Skeletal muscle satellite cell (primary cell): ENCODE measurements around the gene PEX11A.
"Not testable (repeated sequence)": the region's sequence is repeated elsewhere in the genome, so short reads cannot be mapped to it uniquely, and the experiment has no call there.

Experiments
- H3K27me3 ChIP-seq: 2 replicates; pipeline ENCODE4 v1.7.0; 2013; ENCODE audit warnings: low read length; ENCODE audit not compliant: control insufficient read depth, insufficient read depth
- H3K36me3 ChIP-seq: 2 replicates; pipeline ENCODE4 v1.7.0; 2013; ENCODE audit warnings: mild to moderate bottlenecking, control low read depth, low read length; ENCODE audit not compliant: insufficient read depth
- H3K4me1 ChIP-seq: 2 replicates; pipeline ENCODE4 v1.7.0; 2013; ENCODE audit warnings: low read length; ENCODE audit not compliant: control insufficient read depth, insufficient read depth
- H3K4me2 ChIP-seq: 2 replicates; pipeline ENCODE4 v1.7.0; 2013; ENCODE audit warnings: mild to moderate bottlenecking, low read length
- H3K4me3 ChIP-seq: 2 replicates; pipeline ENCODE4 v1.7.0; 2013; ENCODE audit warnings: low read length
- H3K9ac ChIP-seq: 2 replicates; pipeline ENCODE4 v1.7.0; 2013; ENCODE audit warnings: mild to moderate bottlenecking, low read depth, low read length, moderate library complexity
- H3K9me3 ChIP-seq: replicated peaks from 2 replicates; pipeline ENCODE4 v1.7.0; 2013; ENCODE audit warnings: mild to moderate bottlenecking, control low read depth, low read length

Gene PEX11A

DNA sequence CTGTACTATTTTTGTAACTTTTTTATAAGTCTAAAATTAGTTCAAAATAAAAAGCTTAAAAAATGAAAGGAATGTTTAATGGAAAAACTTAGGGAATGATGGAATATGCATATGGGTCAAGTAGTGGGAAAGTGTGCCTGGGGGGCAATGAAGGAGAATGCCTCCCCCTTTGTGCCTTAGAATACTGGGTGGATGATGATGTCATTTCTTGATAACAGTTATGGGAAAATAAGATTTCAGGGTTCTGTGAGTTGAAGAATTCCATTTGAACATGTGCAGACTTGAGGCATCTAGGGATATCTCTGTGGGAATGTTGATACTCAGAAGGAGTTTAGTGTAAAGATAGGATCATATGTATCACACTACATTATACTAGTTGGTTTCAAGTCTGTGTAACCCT lies 13.9 kb upstream of the PEX11A start:
- Histone ChIP-seq H3K9me3 (no peaks in the 10 kb centered on the region), H3K36me3 (no peaks in the 10 kb centered on the region)

DNA sequence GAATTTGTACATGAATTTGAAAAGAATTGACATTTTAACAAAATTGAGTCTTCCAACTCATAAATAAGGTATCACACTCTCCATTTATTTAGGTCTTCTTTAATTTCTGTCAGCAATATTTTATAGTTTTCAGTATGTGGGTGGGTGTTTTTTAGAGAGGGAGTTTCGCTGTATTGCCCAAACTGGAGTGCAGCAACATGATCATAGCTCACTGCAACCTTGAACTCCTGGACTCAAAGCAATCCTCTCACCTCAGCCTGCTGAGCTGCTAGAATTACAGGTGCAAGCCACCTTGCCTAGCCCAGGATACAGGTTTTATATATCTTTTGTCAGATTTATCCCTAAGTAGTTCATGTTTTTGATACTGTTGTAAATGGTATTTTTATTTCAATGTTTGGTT lies 4.6 kb upstream of the PEX11A start:
- no peak overlapping the region for H3K4me3 ChIP-seq
- H3K4me1 ChIP-seq = no peaks in the 10 kb centered on the region
- peaks cover 29% of the 10 kb centered on the region for H3K27me3 ChIP-seq
- H3K9me3 ChIP-seq = no peaks in the 10 kb centered on the region
- H3K9ac ChIP-seq = no peak overlapping the region
- no peak overlapping the region for H3K4me2 ChIP-seq
- no peaks in the 10 kb centered on the region for H3K36me3 ChIP-seq

More for the DNA sequence above, 13.9 kb upstream of the PEX11A start:
- Histone ChIP-seq H3K27me3 (peaks cover 74% of the 10 kb centered on the region), H3K4me3 (no peak overlapping the region), H3K9ac (no peak overlapping the region), H3K4me1 (no peaks in the 10 kb centered on the region), H3K4me2 (no peak overlapping the region)

DNA sequence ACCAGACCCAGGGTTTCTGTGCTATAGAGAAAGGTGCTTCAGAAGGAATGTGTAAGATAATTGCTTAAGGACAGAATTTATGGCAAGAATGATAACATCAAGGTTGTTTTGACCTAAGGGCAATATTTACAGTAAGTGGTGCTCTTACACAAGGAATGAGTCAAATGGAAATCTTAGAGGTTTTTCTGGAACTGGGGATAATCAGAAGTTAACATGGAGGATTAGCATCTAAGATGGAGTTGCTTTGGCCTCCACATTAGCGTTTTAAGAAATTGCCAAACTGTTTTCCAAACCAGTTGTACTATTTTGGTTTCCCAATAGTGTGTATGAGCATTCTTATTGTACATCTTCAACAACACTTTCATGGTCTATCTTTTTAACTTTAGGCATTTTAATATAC lies 3.1 kb upstream of the PEX11A start:
- Histone ChIP-seq H3K4me1 (no peaks in the 10 kb centered on the region), H3K4me3 (no peak overlapping the region), H3K9me3 (no peaks in the 10 kb centered on the region), H3K36me3 (no peaks in the 10 kb centered on the region), H3K27me3 (peaks cover 16% of the 10 kb centered on the region), H3K4me2 (no peak overlapping the region), H3K9ac (no peak overlapping the region)

DNA sequence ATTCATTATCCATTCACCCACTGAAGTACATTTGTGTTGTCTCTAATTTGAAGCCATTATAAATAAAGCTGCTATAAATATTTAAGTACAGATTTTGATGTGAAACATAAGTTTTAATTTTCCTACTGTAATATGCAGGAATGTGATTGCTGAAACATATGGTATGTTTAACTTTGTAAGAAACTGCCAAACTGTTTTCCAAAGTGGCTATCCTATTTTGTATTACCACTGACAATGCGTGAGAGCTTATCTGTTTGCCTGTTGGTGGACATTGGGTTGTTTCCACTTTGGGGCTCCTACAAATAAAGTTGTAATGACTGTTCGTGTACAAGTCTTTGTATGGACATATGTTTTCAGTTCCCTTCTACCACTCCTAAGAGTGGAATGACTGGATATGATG lies 2.5 kb upstream of the PEX11A start:
- H3K4me1 ChIP-seq = no peaks in the 10 kb centered on the region
- no peak overlapping the region for H3K4me2 ChIP-seq
- H3K36me3 ChIP-seq = no peaks in the 10 kb centered on the region
- peaks cover 12% of the 10 kb centered on the region for H3K27me3 ChIP-seq
- no peak overlapping the region for H3K9ac ChIP-seq
- no peaks in the 10 kb centered on the region for H3K9me3 ChIP-seq
- H3K4me3 ChIP-seq = no peak overlapping the region

DNA sequence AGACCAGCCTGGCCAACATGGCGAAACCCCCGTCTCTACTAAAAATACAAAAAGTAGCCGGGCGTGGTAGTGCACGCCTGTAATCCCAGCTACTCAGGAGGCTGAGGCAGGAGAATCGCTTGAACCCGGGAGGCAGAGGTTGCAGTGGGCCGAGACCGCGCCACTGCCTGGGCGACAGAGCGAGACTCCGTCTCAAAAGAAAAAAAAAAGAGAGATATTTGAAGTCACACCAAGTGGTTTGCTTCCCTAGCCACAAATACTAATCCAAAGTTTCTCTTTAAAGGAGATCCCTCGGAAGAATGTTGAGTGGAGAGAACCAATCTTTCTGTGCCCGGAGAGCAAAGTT lies 651 bp downstream of the PEX11A start:
- Histone ChIP-seq H3K4me2 (peak overlapping the region; percentile 95), H3K4me3 (peak overlapping the region; percentile 93), H3K9ac (peak overlapping the region; percentile 70)
- H3K4me1 ChIP-seq, H3K27me3 ChIP-seq, H3K36me3 ChIP-seq, H3K9me3 ChIP-seq: not testable (repeated sequence)

DNA sequence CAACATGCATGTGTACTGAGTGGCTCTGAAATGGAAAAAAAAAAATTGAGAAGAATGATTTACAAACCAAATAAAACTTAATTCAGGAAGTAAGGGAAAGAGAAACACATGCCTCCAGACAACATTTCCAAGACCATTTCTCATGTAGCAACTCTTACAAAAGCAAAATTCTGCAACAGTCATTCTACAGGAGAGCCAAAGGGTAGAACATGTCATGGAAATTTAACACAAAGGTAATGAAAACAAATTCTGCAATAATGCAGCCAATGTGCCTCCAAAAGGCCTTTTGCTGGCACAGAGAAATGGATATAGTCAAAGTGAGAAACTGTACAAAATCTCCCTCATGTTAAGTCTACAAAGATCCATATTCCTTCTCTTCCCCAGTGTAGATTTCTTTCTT lies 4.0 kb downstream of the PEX11A start:
- no peak overlapping the region for H3K9ac ChIP-seq
- H3K27me3 ChIP-seq = no peaks in the 10 kb centered on the region
- H3K9me3 ChIP-seq = no peaks in the 10 kb centered on the region
- peaks cover 4% of the 10 kb centered on the region for H3K36me3 ChIP-seq
- H3K4me1 ChIP-seq = no peaks in the 10 kb centered on the region
- no peak overlapping the region for H3K4me2 ChIP-seq
- H3K4me3 ChIP-seq = no peak overlapping the region

DNA sequence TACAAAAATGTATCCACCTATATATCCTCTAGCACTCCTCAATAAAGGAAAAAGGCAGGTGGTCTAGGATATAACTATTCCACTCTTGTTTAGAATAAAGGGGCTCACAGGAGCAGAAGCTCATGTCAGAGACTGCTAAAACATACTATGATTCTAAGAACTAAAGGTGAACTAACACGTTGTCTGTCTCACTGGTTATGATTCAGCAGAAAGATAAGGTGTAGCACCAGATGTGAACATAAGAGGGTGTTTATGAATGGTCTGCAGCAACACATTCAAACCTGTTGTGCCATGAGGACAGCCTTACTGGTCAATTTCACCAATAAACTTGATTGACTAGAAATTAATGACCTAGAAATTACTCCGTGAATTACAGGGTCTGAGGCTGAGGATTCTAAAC lies 4.6 kb downstream of the PEX11A start:
- Histone ChIP-seq H3K36me3 (peaks cover 4% of the 10 kb centered on the region), H3K4me1 (peaks cover 4% of the 10 kb centered on the region), H3K9me3 (no peaks in the 10 kb centered on the region), H3K27me3 (no peaks in the 10 kb centered on the region), H3K4me3 (no peak overlapping the region), H3K9ac (no peak overlapping the region), H3K4me2 (no peak overlapping the region)

DNA sequence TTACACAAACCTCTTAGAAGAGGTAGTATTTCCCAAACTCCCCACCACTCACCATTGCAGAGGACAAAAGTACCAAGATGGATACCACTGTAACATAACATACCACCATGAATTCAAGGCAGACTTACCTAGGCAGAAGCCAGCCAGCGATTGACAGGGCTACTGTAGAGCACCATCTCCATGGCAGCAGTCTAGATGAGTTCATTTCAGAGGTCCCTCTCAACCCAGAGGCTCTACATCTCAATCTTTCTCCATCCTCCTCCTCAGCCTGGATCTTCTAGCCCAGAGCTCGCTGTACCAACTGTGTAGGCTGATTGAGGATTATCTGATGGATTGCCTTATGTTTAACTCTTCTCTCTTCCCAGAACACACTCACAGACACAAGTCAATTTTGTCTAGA lies 9.4 kb downstream of the PEX11A start:
- Histone ChIP-seq H3K27me3 (no peaks in the 10 kb centered on the region), H3K9me3 (no peaks in the 10 kb centered on the region), H3K4me1 (peaks cover 21% of the 10 kb centered on the region), H3K4me3 (no peak overlapping the region), H3K9ac (no peak overlapping the region), H3K4me2 (no peak overlapping the region), H3K36me3 (peaks cover 4% of the 10 kb centered on the region)

DNA sequence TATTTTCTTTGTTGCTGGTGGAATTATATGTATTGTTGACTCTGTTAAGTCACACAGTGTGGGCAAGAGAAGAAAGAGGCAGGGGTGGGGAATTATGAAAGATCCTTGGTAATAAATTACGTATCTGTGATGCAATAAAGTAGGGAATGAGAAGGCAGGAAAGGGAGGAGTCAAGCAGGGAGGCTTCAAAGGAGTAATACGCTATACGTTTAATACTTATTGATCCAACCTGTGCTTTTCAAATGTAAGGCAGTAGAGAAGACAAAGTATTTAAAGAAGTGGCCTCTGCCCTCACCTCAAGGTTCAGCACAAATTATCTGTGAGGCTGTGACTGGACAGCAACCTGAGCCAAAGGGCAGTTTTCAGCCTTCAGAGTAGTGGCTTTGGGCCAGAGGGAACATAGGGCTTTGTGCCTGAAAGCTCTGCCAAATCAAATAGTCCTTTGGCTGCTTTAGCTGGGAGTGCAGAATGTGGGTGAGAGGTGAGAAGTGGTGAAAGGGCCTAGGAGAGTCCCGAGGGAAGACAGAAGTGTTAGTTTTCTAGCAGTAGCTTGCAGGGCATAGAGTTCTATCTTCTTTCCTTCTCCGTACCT lies 10.2 kb downstream of the PEX11A start:
- no peak overlapping the region for H3K4me3 ChIP-seq

DNA sequence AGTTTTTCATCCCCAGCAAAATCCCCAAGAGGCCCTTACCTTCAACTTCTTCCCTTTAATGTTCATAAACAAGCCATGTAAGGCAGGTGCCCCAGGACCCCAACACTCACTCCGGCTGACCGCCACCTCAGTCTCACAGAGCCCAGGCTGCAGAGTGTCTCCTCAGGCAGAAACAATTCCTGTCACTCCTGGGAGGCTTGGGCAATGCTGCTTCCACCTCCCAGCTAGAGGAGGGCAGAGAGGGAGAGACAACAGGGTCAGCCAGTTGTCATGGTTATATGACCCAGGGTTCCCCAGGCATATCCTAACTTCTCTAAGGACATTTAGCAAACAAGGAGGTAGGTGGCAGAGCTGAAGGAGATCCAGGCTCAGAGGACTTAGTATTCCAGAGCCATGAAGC lies 11.3 kb downstream of the PEX11A start, which contains the start of gene PLIN1:
TSS of gene PLIN1 (minus strand) at position 156 of the 400 bp plus-strand sequence. CDS start 1,878 bp downstream, outside the sequence.
- Histone ChIP-seq H3K9ac (no peak within 1 kb of the TSS), H3K4me1 (peaks cover 21% of the 10 kb centered on the region), H3K27me3 (no peaks in the 10 kb centered on the region), H3K9me3 (no peaks in the 10 kb centered on the region), H3K36me3 (peaks cover 4% of the 10 kb centered on the region), H3K4me3 (no peak within 1 kb of the TSS), H3K4me2 (peak within 1 kb of the TSS; percentile 56)

More for the DNA sequence above, 10.2 kb downstream of the PEX11A start:
- Histone ChIP-seq H3K9me3 (no peaks in the 10 kb centered on the region), H3K27me3 (no peaks in the 10 kb centered on the region), H3K4me2 (peak overlapping the region; percentile 56), H3K4me1 (peaks cover 21% of the 10 kb centered on the region), H3K36me3 (peaks cover 4% of the 10 kb centered on the region), H3K9ac (no peak overlapping the region)

DNA sequence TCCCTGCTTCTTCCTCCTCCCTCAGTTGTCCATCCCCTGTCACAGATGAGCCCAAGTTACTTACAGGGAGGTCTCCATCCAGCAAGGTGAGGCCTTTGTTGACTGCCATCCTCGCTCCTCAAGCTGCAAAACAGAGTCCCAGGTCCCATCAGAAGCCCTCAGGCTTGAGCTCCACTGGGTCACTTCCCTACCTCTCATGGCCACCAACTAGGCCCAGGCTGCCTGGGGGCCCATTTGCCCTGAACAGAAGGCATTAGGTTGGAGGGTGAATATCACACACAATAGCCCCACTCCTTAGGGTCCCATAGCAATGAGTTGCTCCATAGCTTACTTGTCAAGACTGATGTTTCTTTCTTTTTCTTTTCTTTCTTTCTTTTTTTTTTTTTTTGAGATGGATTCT lies 13.2 kb downstream of the PEX11A start:
- Histone ChIP-seq H3K4me1 (peaks cover 23% of the 10 kb centered on the region), H3K27me3 (no peaks in the 10 kb centered on the region), H3K9ac (no peak overlapping the region), H3K36me3 (no peaks in the 10 kb centered on the region), H3K4me2 (no peak overlapping the region), H3K9me3 (no peaks in the 10 kb centered on the region), H3K4me3 (no peak overlapping the region)

DNA sequence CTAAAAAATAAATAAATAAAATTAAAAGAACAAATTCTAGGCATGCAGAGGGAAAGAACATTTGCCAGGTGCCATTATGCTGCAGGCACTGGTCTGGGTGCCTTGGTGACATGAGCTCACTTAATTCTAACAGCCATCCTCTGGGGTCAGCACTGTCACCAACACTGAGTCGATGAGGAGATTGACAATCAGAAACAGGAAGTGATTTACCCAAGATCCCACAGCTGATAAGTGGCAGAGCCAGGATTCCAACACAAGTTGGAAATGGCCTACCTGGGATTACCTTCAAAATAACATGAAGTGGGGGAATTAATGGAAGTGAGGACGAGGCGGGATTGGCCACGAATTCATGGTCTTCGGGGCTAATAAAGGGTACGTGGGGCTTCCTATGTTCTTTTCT lies 14.9 kb downstream of the PEX11A start:
- H3K9ac ChIP-seq = no peak overlapping the region
- peaks cover 16% of the 10 kb centered on the region for H3K4me1 ChIP-seq
- H3K9me3 ChIP-seq = no peaks in the 10 kb centered on the region
- H3K4me3 ChIP-seq = no peak overlapping the region
- no peak overlapping the region for H3K4me2 ChIP-seq
- no peaks in the 10 kb centered on the region for H3K36me3 ChIP-seq
- no peaks in the 10 kb centered on the region for H3K27me3 ChIP-seq
